Measurements from ENCODE around the gene WDR44.
"Not testable (repeated sequence)": the region's sequence is repeated elsewhere in the genome, so short reads cannot be mapped to it uniquely, and the experiment has no call there.

Gene WDR44

GRCh38 chrX:118396113-118396512 is 50.2 kb downstream of the WDR44 start:
- H3K36me3 ChIP-seq (ENCODE audit: insufficient read depth, low read length): peaks cover 4% of the 10 kb centered on the region; the same call in 1 of the 2 replicates
- H3K9me3 ChIP-seq (ENCODE audit: control insufficient read depth, insufficient read depth, low read length): no peaks in the 10 kb centered on the region
- H3K4me1 ChIP-seq (ENCODE audit: insufficient read depth, low read length): no peaks in the 10 kb centered on the region
- no peak overlapping the region for H3K9ac ChIP-seq (ENCODE audit: low read depth, low read length)

GRCh38 chrX:118418811-118419251 is 72.9 kb downstream of the WDR44 start:
- Histone ChIP-seq H3K9ac (ENCODE audit: low read depth, low read length) (no peak overlapping the region; the same call in 1 of the 2 replicates), H3K4me1 (ENCODE audit: insufficient read depth, low read length) (peaks cover 11% of the 10 kb centered on the region; the same call in 1 of the 2 replicates)

GRCh38 chrX:118420462-118420861 is 74.6 kb downstream of the WDR44 start:
- Histone ChIP-seq H3K4me1 (ENCODE audit: insufficient read depth, low read length) (peaks cover 11% of the 10 kb centered on the region; the same call in 1 of the 2 replicates), H3K36me3 (ENCODE audit: insufficient read depth, low read length) (no peaks in the 10 kb centered on the region), H3K9ac (ENCODE audit: low read depth, low read length) (no peak overlapping the region), H3K9me3 (ENCODE audit: control insufficient read depth, insufficient read depth, low read length) (no peaks in the 10 kb centered on the region)

More at GRCh38 chrX:118418811-118419251, 72.9 kb downstream of the WDR44 start:
- Histone ChIP-seq H3K36me3 (ENCODE audit: insufficient read depth, low read length) (no peaks in the 10 kb centered on the region), H3K9me3 (ENCODE audit: control insufficient read depth, insufficient read depth, low read length) (no peaks in the 10 kb centered on the region)

GRCh38 chrX:118423558-118423957 is 77.7 kb downstream of the WDR44 start:
- Histone ChIP-seq H3K9ac (ENCODE audit: low read depth, low read length) (no peak overlapping the region), H3K4me1 (ENCODE audit: insufficient read depth, low read length) (peaks cover 5% of the 10 kb centered on the region; the same call in 1 of the 2 replicates), H3K36me3 (ENCODE audit: insufficient read depth, low read length) (no peaks in the 10 kb centered on the region), H3K9me3 (ENCODE audit: control insufficient read depth, insufficient read depth, low read length) (no peaks in the 10 kb centered on the region)

- Histone ChIP-seq H3K4me1 (ENCODE audit: insufficient read depth, low read length) (no peaks in the 10 kb centered on the region), H3K9me3 (ENCODE audit: control insufficient read depth, insufficient read depth, low read length) (no peaks in the 10 kb centered on the region), H3K9ac (ENCODE audit: low read depth, low read length) (no peak overlapping the region), H3K36me3 (ENCODE audit: insufficient read depth, low read length) (no peaks in the 10 kb centered on the region)
These were observed 86.9 kb downstream of the WDR44 start for GRCh38 chrX:118432799-118433198.

GRCh38 chrX:118437283-118437682 is 91.4 kb downstream of the WDR44 start:
- no peak overlapping the region for H3K9ac ChIP-seq (ENCODE audit: low read depth, low read length)
- H3K9me3 ChIP-seq (ENCODE audit: control insufficient read depth, insufficient read depth, low read length): no peaks in the 10 kb centered on the region
- no peaks in the 10 kb centered on the region for H3K4me1 ChIP-seq (ENCODE audit: insufficient read depth, low read length)
- H3K36me3 ChIP-seq (ENCODE audit: insufficient read depth, low read length): 0 out of 2 replicates have a peak, but pooled peaks cover 4% of the 10 kb centered on the region

- H3K36me3 ChIP-seq (ENCODE audit: insufficient read depth, low read length): 0 out of 2 replicates have a peak, but pooled peaks cover 4% of the 10 kb centered on the region
- H3K9ac ChIP-seq (ENCODE audit: low read depth, low read length): no peak overlapping the region
- no peaks in the 10 kb centered on the region for H3K4me1 ChIP-seq (ENCODE audit: insufficient read depth, low read length)
- H3K9me3 ChIP-seq (ENCODE audit: control insufficient read depth, insufficient read depth, low read length): no peaks in the 10 kb centered on the region
These were observed 102.4 kb downstream of the WDR44 start for GRCh38 chrX:118448273-118448783.

- Histone ChIP-seq H3K9ac (ENCODE audit: low read depth, low read length) (no peak overlapping the region), H3K4me1 (ENCODE audit: insufficient read depth, low read length) (no peaks in the 10 kb centered on the region), H3K9me3 (ENCODE audit: control insufficient read depth, insufficient read depth, low read length) (no peaks in the 10 kb centered on the region), H3K36me3 (ENCODE audit: insufficient read depth, low read length) (peaks cover 2% of the 10 kb centered on the region; the same call in 1 of the 2 replicates)
These were observed 109.1 kb downstream of the WDR44 start for GRCh38 chrX:118455013-118455412.

GRCh38 chrX:118459494-118459893 is 113.6 kb downstream of the WDR44 start:
- Histone ChIP-seq H3K9ac (ENCODE audit: low read depth, low read length) (no peak overlapping the region), H3K4me1 (ENCODE audit: insufficient read depth, low read length) (no peaks in the 10 kb centered on the region), H3K36me3 (ENCODE audit: insufficient read depth, low read length) (no peaks in the 10 kb centered on the region; the same call in 1 of the 2 replicates), H3K9me3 (ENCODE audit: control insufficient read depth, insufficient read depth, low read length) (no peaks in the 10 kb centered on the region)

- Histone ChIP-seq H3K36me3 (ENCODE audit: insufficient read depth, low read length) (no peaks in the 10 kb centered on the region), H3K4me1 (ENCODE audit: insufficient read depth, low read length) (no peaks in the 10 kb centered on the region), H3K9ac (ENCODE audit: low read depth, low read length) (no peak overlapping the region), H3K9me3 (ENCODE audit: control insufficient read depth, insufficient read depth, low read length) (no peaks in the 10 kb centered on the region)
These were observed 118.6 kb downstream of the WDR44 start for GRCh38 chrX:118464501-118464900.

GRCh38 chrX:118468122-118468521 is 122.2 kb downstream of the WDR44 start:
- Histone ChIP-seq H3K4me1 (ENCODE audit: insufficient read depth, low read length) (no peaks in the 10 kb centered on the region), H3K9me3 (ENCODE audit: control insufficient read depth, insufficient read depth, low read length) (no peaks in the 10 kb centered on the region), H3K36me3 (ENCODE audit: insufficient read depth, low read length) (no peaks in the 10 kb centered on the region), H3K9ac (ENCODE audit: low read depth, low read length) (no peak overlapping the region)

GRCh38 chrX:118470721-118471347 is 124.9 kb downstream of the WDR44 start:
- not testable (repeated sequence) for H3K9me3 ChIP-seq (ENCODE audit: control insufficient read depth, insufficient read depth, low read length); H3K4me1 ChIP-seq (ENCODE audit: insufficient read depth, low read length); H3K9ac ChIP-seq (ENCODE audit: low read depth, low read length); H3K36me3 ChIP-seq (ENCODE audit: insufficient read depth, low read length)

- Histone ChIP-seq H3K4me1 (ENCODE audit: insufficient read depth, low read length) (0 out of 2 replicates have a peak, but pooled peaks cover 4% of the 10 kb centered on the region), H3K36me3 (ENCODE audit: insufficient read depth, low read length) (no peaks in the 10 kb centered on the region), H3K9me3 (ENCODE audit: control insufficient read depth, insufficient read depth, low read length) (no peaks in the 10 kb centered on the region), H3K9ac (ENCODE audit: low read depth, low read length) (no peak overlapping the region)
These were observed 128.7 kb downstream of the WDR44 start for GRCh38 chrX:118474586-118474985.

- Histone ChIP-seq H3K36me3 (ENCODE audit: insufficient read depth, low read length) (no peaks in the 10 kb centered on the region), H3K9me3 (ENCODE audit: control insufficient read depth, insufficient read depth, low read length) (no peaks in the 10 kb centered on the region), H3K4me1 (ENCODE audit: insufficient read depth, low read length) (0 out of 2 replicates have a peak, but pooled peaks cover 4% of the 10 kb centered on the region), H3K9ac (ENCODE audit: low read depth, low read length) (no peak overlapping the region)
These were observed 130.0 kb downstream of the WDR44 start for GRCh38 chrX:118475903-118476302.

GRCh38 chrX:118480172-118480571 is 134.3 kb downstream of the WDR44 start:
- H3K36me3 ChIP-seq (ENCODE audit: insufficient read depth, low read length): no peaks in the 10 kb centered on the region
- H3K4me1 ChIP-seq (ENCODE audit: insufficient read depth, low read length): 0 out of 2 replicates have a peak, but pooled peaks cover 4% of the 10 kb centered on the region
- no peaks in the 10 kb centered on the region for H3K9me3 ChIP-seq (ENCODE audit: control insufficient read depth, insufficient read depth, low read length)
- no peak overlapping the region for H3K9ac ChIP-seq (ENCODE audit: low read depth, low read length)

Measured in ES-I3 (cell line).